Measurements from ENCODE around the gene SLC17A4. TPM values are rescaled to one million over a fixed set of nuclear protein-coding genes. Genes with fewer than 3 reads are reported as not detected.

SLC17A4 gene
- total and polyA plus RNA-seq, 2 of the 13 experiments (the other 11 are each of a cell fraction or from before 2014, with no cell fraction given): 0.07 TPM; not detected in 1

- TF ChIP-seq MBNL3 (CRISPR knock-in tag; conservative IDR thresholded peaks at IDR 0.05) (no peak), MTF2 (CRISPR knock-in tag; IDR thresholded peaks at IDR 0.05; ENCODE audit: borderline replicate concordance) (no peak), ZC3H13 (CRISPR knock-in tag; IDR thresholded peaks at IDR 0.05) (no peak), NFYB (CRISPR knock-in tag; IDR thresholded peaks at IDR 0.05) (no peak), SP140L (CRISPR knock-in tag; IDR thresholded peaks at IDR 0.05; ENCODE audit: borderline replicate concordance) (no peak), REST (IDR thresholded peaks at IDR 0.05; ENCODE audit: borderline replicate concordance in 1 of 2, low read depth in 1 of 2, low read length in 2 of 2) (no peak), SCMH1 (CRISPR knock-in tag; IDR thresholded peaks at IDR 0.05; ENCODE audit: borderline replicate concordance) (no peak), PHF8 (CRISPR knock-in tag; IDR thresholded peaks at IDR 0.05) (no peak), NR1H2 (CRISPR knock-in tag; IDR thresholded peaks at IDR 0.05; ENCODE audit: borderline replicate concordance, low read depth) (no peak), MATR3 (CRISPR knock-in tag; IDR thresholded peaks at IDR 0.05) (no peak)
Observed at GRCh38 chr6:25749837-25750236, 4.7 kb upstream of the SLC17A4 start (continued).

- H2AFZ ChIP-seq (ENCODE audit: low read length): no peak overlapping the region
- no peak overlapping the region for H3K9ac ChIP-seq (ENCODE audit: insufficient read depth, low read depth, low read length)
- TF ChIP-seq AGO1 (IDR thresholded peaks at IDR 0.05; ENCODE audit: low read depth, low read length, poor library complexity, severe bottlenecking) (no peak), HDAC1 (CRISPR knock-in tag; IDR thresholded peaks at IDR 0.05) (no peak)
- no peak for FAIRE-seq
- no peak overlapping the region for H3K4me3 ChIP-seq (replicated peaks in 1 of 3; ENCODE audit: insufficient read depth in 1 of 3, low read depth in 2 of 3, low read length in 3 of 3)
- H4K20me1 ChIP-seq (ENCODE audit: insufficient read depth, low read length): no peaks in the 10 kb centered on the region
- no peaks in the 10 kb centered on the region for H3K9me3 ChIP-seq (ENCODE audit: low read length)
- no peaks in the 10 kb centered on the region for H3K36me3 ChIP-seq (replicated peaks in 1 of 2; ENCODE audit: control insufficient read depth in 1 of 2, insufficient read depth in 2 of 2, low read length in 2 of 2)
- H3K27me3 ChIP-seq (ENCODE audit: control insufficient read depth in 1 of 2, insufficient read depth in 2 of 2, low read length in 2 of 2): no peaks in the 10 kb centered on the region
- POLR2A ChIA-PET: no interaction called here
- H3K27ac ChIP-seq (ENCODE audit: extremely low read length, insufficient read depth, low read length): no peak overlapping the region
- intact Hi-C loops (cut with micrococcal nuclease; ENCODE audit: unreplicated experiment) (no loop called here), in situ Hi-C loops (cut with HindIII; ENCODE audit: extremely low pct_ligation_motif_present, low pct_unique_long_range_greater_than_20kb) (no loop called here)
- H3K79me2 ChIP-seq (ENCODE audit: insufficient read depth, low read length): no peaks in the 10 kb centered on the region
- ATAC-seq: no peak
- BruUV-seq (replicated peaks): no TSS peak
- H3K4me1 ChIP-seq (ENCODE audit: insufficient read depth, low read length): peaks cover 77% of the 10 kb centered on the region
- WGBS (ENCODE audit: low lambda C conversion rate): 61% methylated on average over 3 of the region's 3 CpGs
- DNase-seq (ENCODE audit: low spot score): no peak
- CTCF ChIA-PET (ENCODE audit: low intra/inter-chr PET ratio, low total read pairs): no interaction called here
- H3K4me2 ChIP-seq (ENCODE audit: low read depth, low read length): no peak overlapping the region
Observed at GRCh38 chr6:25750906-25751305, 3.6 kb upstream of the SLC17A4 start.

Measured in HepG2 (cell line).